GM18868 (cell line): ENCODE data around the gene GM2A.
"Not testable (repeated sequence)": the region's sequence is repeated elsewhere in the genome, so short reads cannot be mapped to it uniquely, and the experiment has no call there.

Experiments
- ATAC-seq: cut with Tn5 transposase; IDR thresholded peaks from one replicate; pipeline ENCODE4 v1.9.1; 2021; ENCODE audit warnings: mild to moderate bottlenecking, moderate library complexity; ENCODE audit not compliant: unreplicated experiment

GM2A gene

DNA sequence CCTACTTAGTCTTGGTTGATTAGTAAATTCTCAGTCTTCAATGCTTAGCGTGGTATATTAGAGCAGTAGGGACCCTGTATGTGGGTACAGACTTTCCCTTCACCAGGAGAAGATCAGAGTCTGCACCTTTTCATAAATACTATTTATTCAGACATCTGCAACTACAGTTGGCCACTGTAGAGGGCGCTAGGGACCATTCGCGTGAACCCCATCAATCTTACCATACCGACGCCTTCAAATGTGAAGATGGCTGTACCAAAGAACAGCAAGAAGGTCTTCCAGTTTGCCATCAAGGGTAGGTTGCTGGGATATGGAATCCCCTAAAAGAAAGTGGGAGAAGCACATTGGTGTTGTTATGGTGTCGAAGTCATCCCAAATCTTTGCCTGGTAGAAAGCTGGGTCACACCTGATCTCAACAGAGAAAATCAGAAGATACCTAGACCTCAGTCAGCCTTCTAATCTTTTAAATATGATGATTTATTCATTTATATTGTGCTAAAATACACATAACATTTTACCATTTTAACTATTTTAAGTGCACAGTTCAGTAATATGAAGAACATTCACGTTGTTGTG is 31.5 kb downstream of the GM2A start:
- ATAC-seq = no peak

GRCh38 chr5:151285683-151286082 is 32.7 kb downstream of the GM2A start:
- no peak for ATAC-seq

- ATAC-seq = no peak
Measured at GRCh38 chr5:151286246-151286645, 33.3 kb downstream of the GM2A start.

- peak; percentile 90 for ATAC-seq
Measured at GRCh38 chr5:151288180-151288579, 35.2 kb downstream of the GM2A start.

- no peak for ATAC-seq
Measured at GRCh38 chr5:151293624-151294023, 40.6 kb downstream of the GM2A start.

DNA sequence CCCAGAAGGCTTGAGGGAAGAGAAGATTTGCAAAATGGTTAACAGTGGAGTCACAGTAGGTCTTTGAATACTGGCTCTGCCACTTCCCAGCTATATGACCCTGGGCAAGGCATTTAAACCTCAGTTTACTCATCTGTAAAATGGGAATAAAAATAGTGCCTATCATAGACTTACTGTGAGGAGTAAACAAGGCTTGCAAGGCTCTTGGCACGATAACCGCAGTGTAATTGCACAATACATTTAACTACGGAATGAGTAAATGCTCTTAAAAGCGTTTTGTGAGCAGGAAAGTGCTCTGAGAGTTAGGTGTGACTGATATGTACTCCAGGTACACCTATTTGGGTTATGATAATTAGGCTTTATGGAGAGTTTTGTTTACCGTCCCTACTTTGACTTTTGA is 42.2 kb downstream of the GM2A start:
- no peak for ATAC-seq

- ATAC-seq = no peak
Measured at GRCh38 chr5:151295791-151296477, 42.9 kb downstream of the GM2A start.

- ATAC-seq = no peak
Measured at GRCh38 chr5:151296478-151296830, 43.5 kb downstream of the GM2A start.

- ATAC-seq = no peak
Measured at GRCh38 chr5:151296974-151297373, 44.0 kb downstream of the GM2A start.

DNA sequence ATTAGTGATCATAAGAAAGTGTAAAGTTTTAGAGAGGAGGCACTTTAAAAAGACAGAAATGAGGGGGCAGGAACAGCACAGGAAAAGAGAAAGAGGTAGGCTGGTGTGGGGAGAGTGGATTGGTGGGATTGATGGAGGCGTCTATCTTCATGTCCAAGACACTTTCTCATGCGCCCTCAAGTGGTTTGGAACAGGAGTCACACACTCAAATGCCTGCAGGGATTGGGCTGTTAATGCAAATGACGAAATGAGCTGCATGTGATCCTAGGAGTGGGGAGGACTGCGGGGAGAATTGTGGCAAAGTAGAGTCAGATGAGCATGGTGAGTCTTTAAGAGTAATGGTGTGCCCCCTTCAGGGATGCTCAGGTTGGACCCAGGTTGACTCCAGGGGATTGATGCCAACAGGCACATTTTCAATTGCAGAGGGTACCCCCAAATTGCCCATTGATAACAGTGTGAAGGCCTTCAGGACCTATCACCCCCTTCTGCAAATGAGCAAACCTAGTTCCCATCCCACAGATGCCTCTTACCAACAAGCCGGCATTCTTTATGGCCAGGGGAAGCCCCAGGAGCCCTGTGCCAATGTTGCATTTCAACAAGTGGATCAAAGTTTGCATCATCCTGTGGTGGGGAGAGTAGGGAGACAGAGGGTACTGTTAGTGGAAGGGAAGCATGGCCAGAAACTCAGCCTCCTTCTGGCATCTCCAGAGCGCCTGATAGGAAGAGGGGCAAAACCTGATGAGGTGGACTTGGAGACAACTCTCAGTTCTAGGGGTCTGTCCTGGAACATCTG is 45.3 kb downstream of the GM2A start:
- ATAC-seq = no peak

- ATAC-seq = no peak
Measured at GRCh38 chr5:151303666-151304065, 50.7 kb downstream of the GM2A start, which contains the start of gene SLC36A3. TSS of gene SLC36A3 (minus strand) at chr5:151303766. CDS start at chr5:151303354, 412 bp downstream.

- not testable (repeated sequence) for ATAC-seq
Measured at GRCh38 chr5:151309266-151309665, 56.3 kb downstream of the GM2A start.

GRCh38 chr5:151309821-151310220 is 56.8 kb downstream of the GM2A start:
- not testable (repeated sequence) for ATAC-seq

GRCh38 chr5:151310932-151311331 is 57.9 kb downstream of the GM2A start:
- ATAC-seq = no peak

DNA sequence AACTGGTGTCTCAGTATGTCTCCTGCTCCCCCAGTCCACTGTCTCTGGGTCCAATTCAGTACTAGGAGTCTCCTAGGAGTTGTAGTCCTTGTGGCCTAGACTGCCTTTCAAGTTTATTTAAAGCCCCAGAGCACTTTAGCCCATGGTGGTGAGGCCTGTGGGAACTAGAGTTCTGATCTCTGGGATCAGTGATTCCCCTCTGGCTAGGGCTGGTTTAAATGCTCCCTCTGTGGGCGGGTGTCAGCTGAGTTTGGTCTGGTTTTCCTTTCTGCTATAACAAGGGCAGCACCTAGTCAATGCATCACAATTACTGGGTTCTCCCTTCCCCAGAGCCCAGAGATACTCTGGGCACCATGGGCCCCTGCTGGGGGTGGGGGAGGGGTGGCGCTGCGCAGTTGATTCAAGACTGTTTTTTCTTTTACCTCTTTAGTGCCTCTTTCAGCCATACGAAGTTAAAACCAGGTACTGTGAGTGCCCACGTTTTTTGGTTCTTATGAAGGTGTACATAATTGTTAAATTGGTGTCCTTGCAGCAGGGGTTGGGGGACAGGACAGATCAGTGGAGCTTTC is 59.9 kb downstream of the GM2A start:
- no peak for ATAC-seq

GRCh38 chr5:151313357-151313756 is 60.4 kb downstream of the GM2A start:
- ATAC-seq = no peak

DNA sequence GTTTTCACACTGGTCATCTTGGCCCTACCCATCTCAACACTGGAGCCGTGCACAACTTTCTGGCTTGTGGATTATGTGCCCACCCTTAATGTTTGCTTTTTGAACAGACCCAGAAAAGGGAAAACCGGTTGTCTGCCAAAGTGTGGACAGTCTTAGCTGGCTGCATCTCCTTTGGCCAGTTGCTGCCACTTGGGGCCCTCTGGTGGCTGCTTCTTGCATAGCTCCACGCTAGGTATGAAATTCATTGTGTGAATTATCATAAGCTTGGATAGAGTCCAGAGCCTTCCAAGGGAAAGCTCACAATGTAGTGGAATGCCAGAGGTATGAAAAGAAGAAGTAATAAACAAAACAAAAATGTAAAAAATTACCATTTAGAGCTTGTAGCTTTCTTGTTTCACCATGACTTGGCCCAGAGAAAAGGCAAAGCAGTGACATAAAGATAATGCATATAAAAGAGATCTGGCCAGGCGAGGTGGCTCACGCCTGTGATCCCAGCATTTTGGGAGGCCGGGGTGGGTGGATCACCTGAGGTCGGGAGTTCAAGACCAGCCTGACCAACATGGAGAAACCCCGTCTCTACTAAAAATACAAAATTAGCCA is 63.1 kb downstream of the GM2A start:
- peak; percentile 86 for ATAC-seq

DNA sequence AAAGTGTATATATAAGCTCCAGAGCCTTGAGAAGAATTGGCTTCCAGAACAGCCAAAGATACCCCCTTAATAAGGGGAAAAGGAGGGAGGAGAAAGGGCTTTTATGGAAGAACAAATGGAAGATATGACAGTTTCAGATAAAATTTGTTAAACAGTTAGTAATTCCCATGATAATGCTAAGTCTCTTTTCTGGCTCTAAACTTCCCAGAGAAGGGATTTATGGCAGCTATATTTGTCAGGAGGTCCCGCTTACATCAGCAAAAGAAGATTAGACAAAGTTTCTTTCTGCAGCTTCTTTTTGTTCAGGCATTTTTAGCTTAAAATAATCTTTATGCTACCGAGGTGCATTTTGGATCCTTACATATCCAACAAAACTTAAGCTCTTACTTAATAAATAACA is 64.9 kb downstream of the GM2A start:
- ATAC-seq = no peak

GRCh38 chr5:151318850-151319732 is 66.1 kb downstream of the GM2A start:
- ATAC-seq = peak; percentile 75
